GM21381 (cell line): ENCODE results near the gene OR6K6.

Experiments used
- ATAC-seq: cut with Tn5 transposase; IDR thresholded peaks from one replicate; pipeline ENCODE4 v1.9.1; 2021; ENCODE audit warnings: mild to moderate bottlenecking, moderate library complexity; ENCODE audit not compliant: unreplicated experiment

Gene OR6K6

DNA sequence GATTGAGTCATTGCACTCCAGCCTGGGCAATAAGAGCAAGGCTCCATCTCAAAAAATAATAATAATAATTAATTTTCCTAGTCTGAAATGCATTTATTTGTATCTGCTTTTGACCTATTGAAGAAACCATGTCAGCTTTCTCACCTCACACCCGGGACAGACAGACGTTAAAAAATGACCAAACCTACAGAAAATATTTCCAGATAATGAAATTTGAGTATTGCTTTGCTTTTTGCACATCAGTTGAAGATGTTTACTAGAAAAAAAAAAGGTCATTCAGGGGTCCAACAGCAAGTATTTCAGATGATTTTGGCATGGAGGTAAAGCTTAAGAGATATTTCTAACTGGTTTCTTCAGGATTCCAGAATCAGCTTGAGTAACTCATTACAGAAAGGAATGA, at the start of gene OR6K6:
Gene OR6K6 (plus strand): TSS at position 301 of the 400 bp plus-strand sequence. CDS start 168 bp downstream, outside the sequence.
- ATAC-seq = no peak

GRCh38 chr1:158706096-158706495, 48.4 kb upstream of the OR6K6 start:
- ATAC-seq = no peak

DNA sequence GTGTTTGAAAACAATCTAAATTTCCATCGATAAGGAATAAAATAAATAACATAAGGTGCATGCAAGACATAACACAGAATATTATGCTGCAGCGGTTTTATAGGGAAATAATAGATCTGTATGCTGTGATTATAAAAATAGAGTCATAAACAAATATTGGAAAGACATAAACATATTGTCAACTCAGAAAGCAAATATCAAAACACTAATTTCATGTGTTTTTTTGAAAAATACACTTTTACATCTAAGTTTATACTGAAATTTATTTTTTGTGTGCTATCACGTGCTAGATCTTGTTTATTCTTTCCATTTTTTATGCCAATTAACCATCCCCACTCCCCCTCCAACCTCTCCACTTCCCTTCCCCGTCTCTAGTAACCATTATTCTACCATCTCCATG, 43.4 kb upstream of the OR6K6 start:
- no peak for ATAC-seq

- ATAC-seq = no peak
Measured at GRCh38 chr1:158714754-158715153, 39.8 kb upstream of the OR6K6 start.

- ATAC-seq = no peak
Measured at GRCh38 chr1:158716335-158716734, 38.2 kb upstream of the OR6K6 start.

DNA sequence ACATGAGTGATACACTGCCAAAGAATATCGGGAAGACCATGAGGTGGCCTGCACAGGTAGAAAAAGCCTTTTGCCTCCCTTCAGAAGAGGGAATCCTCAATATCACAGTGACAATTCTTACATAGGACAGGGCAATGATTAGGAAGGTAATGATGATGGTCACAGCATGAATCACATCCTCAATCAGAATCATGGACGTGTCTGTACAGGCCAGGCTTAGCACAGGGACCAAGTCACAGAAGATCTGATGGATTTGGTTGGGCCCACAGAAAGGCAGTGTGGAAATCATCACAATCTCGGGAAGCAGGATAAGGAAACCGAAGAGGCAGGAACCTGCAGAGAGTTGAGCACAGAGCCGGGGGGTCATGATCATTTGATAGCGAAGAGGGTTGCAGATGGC, 37.2 kb upstream of the OR6K6 start:
- ATAC-seq = no peak

- ATAC-seq = no peak
Measured at GRCh38 chr1:158719664-158720063, 34.9 kb upstream of the OR6K6 start.

GRCh38 chr1:158720620-158721019, 33.9 kb upstream of the OR6K6 start, which contains the start of gene OR6K3:
OR6K3 (minus strand) TSS chr1:158720720; CDS start chr1:158718115, 2,605 bp downstream.
- ATAC-seq = no peak

- no peak for ATAC-seq
Measured at GRCh38 chr1:158724442-158724841, 30.1 kb upstream of the OR6K6 start.

- ATAC-seq = no peak
Measured at GRCh38 chr1:158728510-158729225, 25.9 kb upstream of the OR6K6 start.

GRCh38 chr1:158730453-158730852, 24.1 kb upstream of the OR6K6 start:
- no peak for ATAC-seq

- ATAC-seq = no peak
Measured at GRCh38 chr1:158731707-158732106, 22.8 kb upstream of the OR6K6 start.

GRCh38 chr1:158732524-158732923, 22.0 kb upstream of the OR6K6 start:
- ATAC-seq = no peak

DNA sequence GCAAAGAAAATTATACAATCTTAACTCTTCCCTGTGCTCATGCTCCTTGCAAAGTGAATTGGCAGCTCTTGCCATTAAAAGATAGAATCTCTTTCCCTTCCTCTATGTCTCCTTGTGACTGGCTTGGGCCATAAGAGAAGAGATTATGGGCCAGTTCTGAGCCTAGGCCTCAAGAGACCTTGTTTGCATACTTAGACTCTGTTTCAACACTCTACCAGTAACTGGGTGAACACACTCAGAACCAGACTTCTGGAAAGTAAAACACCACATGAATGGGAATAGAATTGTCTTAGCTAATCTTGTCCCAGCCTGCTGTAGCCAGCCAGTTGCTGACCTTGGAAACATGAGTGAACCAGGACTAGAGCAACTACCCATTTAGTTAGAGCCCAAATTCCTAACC, 18.7 kb upstream of the OR6K6 start:
- ATAC-seq = no peak

DNA sequence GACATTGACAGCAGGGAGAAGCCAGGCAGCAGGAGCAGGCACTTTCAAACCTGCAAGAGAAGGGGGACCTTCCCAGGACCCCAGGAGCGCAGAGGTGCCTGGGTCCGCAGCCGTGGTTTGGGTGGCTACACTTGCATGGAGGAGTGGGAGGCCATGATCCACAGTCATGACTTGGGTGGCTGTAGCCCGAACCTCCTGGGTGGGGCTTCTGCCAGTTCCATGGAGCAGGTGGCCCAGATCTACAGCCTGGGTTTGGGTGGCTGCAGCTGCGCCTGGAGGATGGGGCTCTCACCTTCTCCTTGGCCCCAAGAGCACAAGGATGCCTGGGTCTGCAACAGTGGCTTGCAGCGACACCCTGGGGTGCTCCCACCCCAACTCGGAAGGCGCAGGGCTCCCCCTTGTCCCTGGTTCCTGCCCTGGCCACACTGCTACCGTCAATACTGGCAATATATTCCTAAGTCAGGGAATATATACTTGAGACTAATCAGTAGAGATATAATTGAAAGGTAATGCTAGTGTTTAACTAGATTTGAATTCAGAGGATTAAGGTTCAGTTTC, 2.3 kb upstream of the OR6K6 start:
- ATAC-seq = no peak

- ATAC-seq = no peak
Measured at GRCh38 chr1:158771950-158772866, 17.7 kb downstream of the OR6K6 start, which contains the start of gene OR6N1. OR6N1 (minus strand) TSS chr1:158772195; CDS start chr1:158766682, 5,513 bp downstream.

- no peak for ATAC-seq
Measured at GRCh38 chr1:158781104-158781503, 26.6 kb downstream of the OR6K6 start, which contains the start of gene OR6N2. OR6N2 (minus strand) TSS chr1:158781204; CDS start chr1:158777635, 3,569 bp downstream.

DNA sequence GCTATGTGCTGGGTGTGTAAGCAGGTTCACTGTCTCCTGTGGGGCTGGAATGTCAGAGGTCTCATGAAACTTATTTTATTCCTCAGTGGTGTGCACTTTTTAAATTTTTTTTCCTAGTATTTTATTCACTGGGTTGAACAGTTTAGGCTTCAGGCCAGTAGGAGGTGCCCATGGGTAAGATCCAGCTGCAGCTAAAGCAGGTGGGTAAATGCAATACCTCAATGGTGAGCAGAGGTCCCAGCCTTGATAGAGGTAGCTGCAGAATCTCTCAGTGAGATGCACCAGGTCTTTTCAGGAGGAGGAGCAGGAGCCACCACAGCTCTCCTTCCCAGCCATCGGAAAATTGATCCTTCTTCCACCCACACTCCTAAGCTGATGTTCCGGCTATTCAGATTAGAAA, 39.1 kb downstream of the OR6K6 start:
- no peak for ATAC-seq

DNA sequence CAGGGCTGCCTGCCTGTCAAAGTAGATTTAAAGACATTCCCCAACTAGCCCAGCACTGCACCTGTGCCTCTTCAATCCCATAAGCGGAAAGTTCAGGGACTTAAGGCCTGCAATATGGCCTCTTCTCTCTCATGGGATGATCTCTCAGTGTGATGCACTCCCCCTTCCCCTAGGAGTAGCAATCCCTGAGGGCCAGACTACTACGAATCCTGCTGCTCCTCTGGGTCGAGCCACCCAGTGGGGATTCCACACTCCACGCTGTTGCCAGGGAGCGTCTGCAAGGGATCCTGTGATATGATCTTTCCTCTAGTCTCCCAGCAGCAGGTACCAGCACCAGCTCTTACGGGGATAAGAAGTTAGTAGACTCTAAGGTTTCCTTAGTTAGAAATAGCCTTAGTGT, 39.7 kb downstream of the OR6K6 start:
- ATAC-seq = no peak

DNA sequence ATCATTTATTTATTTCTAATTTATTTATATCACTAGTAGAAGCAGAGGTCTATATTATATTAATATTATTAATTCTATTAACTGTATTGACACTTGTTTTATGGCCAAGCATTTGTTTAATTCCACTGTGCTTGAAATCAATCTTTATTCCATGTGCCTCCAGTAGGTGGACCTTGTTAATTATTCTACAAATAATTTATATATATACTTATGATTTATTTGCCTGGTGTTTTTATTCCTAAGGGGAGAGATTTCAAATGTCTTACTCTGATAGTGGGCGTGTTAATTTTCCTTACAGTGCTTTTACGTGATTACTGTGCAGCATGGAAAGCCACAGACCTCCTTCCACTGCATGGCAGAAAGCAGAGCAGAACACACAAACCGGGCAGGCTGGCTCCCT, 44.0 kb downstream of the OR6K6 start:
- no peak for ATAC-seq

GRCh38 chr1:158799689-158800088, 45.2 kb downstream of the OR6K6 start:
- ATAC-seq = no peak
